ENCODE results near the gene KRTAP4-3.
"Not testable (repeated sequence)": the region's sequence is repeated elsewhere in the genome, so short reads cannot be mapped to it uniquely, and the experiment has no call there.

The KRTAP4-3 gene

GRCh38 chr17:41150026-41150425 lies 18.0 kb downstream of the KRTAP4-3 start:
- DNase-seq = no peak

DNA sequence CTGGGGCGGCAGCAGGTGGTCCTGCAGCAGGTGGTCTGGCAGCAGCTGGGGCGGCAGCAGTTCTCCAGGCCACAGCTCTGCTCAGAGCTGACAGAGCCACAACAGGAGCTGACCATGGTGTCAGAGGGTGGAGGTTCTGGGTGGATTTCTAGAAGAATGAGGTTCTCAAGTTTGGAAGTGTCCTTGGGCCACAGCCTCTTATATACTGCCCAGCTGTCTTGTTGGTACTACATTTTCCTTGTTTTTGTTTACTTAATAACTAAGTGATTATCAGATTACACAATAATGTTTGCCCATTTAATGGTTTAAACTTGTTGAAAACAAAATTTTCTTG lies 18.4 kb downstream of the KRTAP4-3 start, which contains the start of gene KRTAP4-5:
KRTAP4-5 (minus strand) TSS at position 174 of the 334 bp plus-strand sequence; CDS start at position 116, 58 bp downstream.
- DNase-seq = no peak

DNA sequence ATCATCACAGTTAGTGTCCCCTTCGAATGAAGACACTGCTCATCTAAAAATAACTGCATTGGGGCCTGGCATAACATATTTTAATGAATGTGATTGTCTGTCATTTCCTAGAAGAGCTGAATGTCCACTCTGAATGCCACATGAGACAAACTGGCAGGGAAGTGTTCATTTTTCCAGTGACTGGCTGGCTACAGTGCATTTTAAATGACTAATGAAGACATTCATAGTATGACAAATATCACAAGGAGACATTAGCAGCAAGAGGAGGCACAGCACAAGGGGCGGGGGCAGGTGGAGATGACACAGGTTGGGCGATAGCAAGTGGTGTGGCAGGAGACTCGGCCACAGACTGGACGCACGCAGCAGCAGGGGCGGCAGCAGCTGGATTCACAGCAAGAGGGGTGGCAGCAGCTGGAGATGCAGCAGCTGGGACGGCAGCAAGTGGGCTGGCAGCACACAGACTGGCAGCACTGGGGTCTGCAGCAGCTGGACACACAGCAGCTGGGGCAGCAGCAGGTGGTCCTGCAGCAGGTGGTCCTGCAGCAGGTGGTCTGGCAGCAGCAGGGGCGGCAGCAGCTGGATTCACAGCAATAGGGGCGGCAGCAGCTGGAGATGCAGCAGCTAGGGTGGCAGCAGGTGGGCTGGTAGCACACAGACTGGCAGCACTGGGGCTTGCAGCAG lies 18.9 kb downstream of the KRTAP4-3 start:
- not testable (repeated sequence) for DNase-seq

GRCh38 chr17:41147531-41148204 lies 20.4 kb downstream of the KRTAP4-3 start:
- no peak for DNase-seq

DNA sequence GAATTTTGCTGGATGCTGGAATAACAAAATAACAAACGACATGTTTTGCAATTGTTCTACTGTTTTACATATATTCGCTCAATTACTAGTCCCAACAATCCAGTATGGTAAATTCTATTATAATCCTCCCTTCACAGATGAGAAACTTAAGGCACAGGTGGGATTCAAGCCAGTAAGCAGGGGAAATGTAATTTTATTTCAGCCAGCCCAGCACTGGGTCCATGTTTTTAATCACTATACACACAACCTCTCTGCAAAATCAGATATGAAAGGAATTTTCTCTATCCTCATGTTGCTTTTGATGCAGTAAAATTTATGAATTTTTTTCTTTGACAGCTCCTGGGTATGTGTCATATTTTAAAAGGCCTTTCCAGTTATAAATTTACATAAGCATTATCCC lies 22.8 kb downstream of the KRTAP4-3 start:
- no peak for DNase-seq

GRCh38 chr17:41144846-41145245 lies 23.2 kb downstream of the KRTAP4-3 start:
- no peak for DNase-seq

GRCh38 chr17:41141361-41141760 lies 26.7 kb downstream of the KRTAP4-3 start:
- DNase-seq = no peak

- DNase-seq = no peak
Measured at GRCh38 chr17:41140360-41141131, 27.5 kb downstream of the KRTAP4-3 start, which contains the start of gene KRTAP4-6. KRTAP4-6 (minus strand) TSS chr17:41140544; CDS start chr17:41140487, 57 bp downstream.

DNA sequence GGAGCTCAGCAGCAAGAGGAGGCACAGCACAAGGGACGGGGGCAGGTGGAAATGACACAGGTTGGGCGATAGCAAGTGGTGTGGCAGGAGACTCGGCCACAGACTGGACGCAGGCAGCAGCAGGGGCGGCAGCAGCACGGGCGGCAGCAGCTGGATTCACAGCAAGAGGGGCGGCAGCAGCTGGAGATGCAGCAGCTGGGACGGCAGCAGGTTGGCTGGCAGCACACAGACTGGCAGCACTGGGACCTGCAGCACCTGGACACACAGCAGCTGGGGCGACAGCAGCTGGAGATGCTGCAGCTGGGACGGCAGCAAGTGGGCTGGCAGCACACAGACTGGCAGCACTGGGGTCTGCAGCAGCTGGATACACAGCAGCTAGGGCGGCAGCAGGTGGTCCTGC lies 28.2 kb downstream of the KRTAP4-3 start:
- DNase-seq = not testable (repeated sequence)

GRCh38 chr17:41133880-41134735 lies 33.9 kb downstream of the KRTAP4-3 start:
- no peak for DNase-seq

DNA sequence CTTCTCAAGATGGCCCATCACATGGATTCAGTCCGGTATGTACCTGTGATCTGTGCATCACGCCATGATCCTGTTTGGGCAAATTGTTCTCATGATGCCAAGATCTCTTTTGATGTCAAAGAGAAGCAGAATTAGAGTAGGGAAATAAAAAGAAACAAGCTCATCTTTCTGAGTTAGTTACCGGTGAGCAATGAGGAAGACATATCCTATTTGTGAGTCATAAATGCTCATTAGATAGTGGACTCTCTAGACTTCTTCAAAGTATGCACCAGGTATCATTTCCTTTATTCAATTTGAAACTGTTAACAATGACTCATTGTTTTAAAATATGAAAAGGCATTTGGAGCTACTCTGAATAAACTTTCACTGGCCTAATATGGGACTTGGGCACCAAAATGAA lies 36.0 kb downstream of the KRTAP4-3 start:
- no peak for DNase-seq

GRCh38 chr17:41127371-41127770 lies 40.6 kb downstream of the KRTAP4-3 start:
- no peak for DNase-seq

DNA sequence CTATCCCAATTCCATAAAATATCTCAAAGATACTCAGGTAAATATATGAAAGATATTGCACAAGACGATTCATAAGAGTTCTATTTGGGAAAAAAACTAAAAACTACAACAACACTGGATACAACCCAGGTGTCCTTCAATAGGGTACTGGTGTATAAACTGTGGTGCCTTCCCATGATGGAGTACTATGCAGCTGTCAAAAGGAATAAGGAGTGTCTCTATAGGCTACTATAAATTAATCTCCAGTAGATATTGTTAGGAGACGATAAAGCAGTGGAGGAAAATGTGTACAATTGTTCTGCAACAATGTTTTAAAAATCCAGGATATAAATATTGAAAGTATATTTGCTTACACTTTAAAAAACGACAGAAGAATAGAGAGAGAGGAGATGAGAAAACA lies 41.6 kb downstream of the KRTAP4-3 start:
- no peak for DNase-seq

GRCh38 chr17:41125064-41125463 lies 43.0 kb downstream of the KRTAP4-3 start:
- no peak for DNase-seq

GRCh38 chr17:41123991-41124371 lies 44.0 kb downstream of the KRTAP4-3 start, which contains the start of gene KRTAP4-12:
KRTAP4-12 (minus strand) TSS chr17:41124182; CDS start chr17:41124122, 60 bp downstream.
- DNase-seq = not testable (repeated sequence)

DNA sequence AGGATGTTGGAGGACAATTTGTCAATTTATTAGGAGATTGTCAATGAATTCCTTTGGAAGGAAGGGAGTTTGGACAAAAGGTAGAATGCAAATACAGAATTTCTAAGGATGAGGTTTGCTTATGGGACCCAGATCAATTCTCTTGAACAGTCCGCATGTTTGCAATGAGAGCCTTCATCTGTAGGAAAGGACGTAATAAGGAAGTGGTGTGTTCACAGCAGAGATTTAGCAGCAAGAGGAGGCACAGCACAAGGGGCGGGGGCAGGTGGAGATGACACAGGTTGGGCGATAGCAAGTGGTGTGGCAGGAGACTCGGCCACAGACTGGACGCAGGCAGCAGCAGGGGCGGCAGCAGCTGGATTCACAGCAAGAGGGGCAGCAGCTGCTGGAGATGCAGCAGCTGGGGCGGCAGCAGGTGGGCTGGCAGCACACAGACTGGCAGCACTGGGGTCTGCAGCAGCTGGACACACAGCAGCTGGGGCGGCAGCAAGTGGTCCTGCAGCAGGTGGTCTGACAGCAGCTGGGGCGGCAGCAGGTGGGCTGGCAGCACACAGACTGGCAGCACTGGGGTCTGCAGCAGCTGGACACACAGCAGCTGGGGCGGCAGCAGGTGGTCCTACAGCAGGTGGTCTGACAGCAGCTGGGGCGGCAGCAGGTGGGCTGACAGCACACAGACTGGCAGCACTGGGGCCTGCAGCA lies 44.6 kb downstream of the KRTAP4-3 start:
- DNase-seq = not testable (repeated sequence)

GRCh38 chr17:41121742-41122141 lies 46.3 kb downstream of the KRTAP4-3 start:
- no peak for DNase-seq

GRCh38 chr17:41119696-41120690 lies 48.0 kb downstream of the KRTAP4-3 start:
- DNase-seq = not testable (repeated sequence)

DNA sequence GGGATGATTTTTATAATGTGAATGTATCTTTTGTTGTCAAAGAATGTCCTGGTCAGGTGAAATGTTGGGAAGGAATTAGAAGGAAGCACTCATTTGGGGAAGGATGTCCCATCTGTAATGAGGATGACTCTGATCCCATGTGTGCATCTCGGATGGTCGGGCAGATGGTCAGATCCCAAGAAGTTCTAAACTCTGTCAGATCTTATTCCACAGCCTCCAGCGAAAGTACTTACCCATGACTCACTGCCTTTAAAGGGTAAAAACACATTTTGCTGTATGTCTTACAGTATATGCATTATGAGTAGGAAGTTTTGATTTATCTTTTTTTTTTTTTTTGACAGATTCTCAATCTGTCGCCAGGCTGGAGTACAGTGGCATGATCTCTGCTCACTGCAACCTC lies 49.3 kb downstream of the KRTAP4-3 start:
- DNase-seq = no peak

DNA sequence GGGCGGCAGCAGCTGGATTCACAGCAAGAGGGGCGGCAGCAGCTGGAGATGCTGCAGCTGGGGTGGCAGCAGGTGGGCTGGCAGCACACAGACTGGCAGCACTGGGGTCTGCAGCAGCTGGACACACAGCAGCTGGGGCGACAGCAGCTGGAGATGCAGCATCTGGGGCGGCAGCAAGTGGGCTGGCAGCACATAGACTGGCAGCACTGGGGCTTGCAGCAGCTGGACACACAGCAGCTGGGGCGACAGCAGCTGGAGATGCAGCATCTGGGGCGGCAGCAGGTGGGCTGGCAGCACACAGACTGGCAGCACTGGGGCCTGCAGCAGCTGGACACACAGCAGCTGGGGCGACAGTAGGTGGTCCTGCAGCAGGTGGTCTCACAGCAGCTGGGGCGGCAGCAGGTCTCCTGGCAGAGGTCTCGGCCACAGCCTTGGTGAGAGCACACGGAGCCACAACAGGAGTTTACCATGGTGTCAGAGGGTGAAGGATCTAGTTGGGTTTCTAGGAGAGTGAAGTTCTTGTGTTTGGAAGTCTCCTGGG lies 50.1 kb downstream of the KRTAP4-3 start, which contains the start of gene KRTAP4-11:
KRTAP4-11 (minus strand) TSS at position 528 of the 541 bp plus-strand sequence; CDS start at position 470, 58 bp downstream.
- not testable (repeated sequence) for DNase-seq

All from NCI-H524 (cell line).